Parathyroid adenoma (tissue), 2 donors: ENCODE measurements around the gene TPD52L1.

ENCODE experiments used
- H2AFZ ChIP-seq: fragments of 300-600 bp; sonication (generic); one replicate; pipeline ENCODE4 v1.7.0; 2017; ENCODE audit warnings: antibody characterized with exemption, mild to moderate bottlenecking
- H3K27ac ChIP-seq: fragments of 300-600 bp; sonication (generic); one replicate; pipeline ENCODE4 v1.7.0; 2017
- H3K27me3 ChIP-seq: fragments of 300-600 bp; sonication (generic); one replicate; pipeline ENCODE4 v1.7.0; 2017; ENCODE audit warnings: low read length; ENCODE audit not compliant: control insufficient read depth, insufficient read depth
- H3K36me3 ChIP-seq: fragments of 300-600 bp; sonication (generic); one replicate; pipeline ENCODE4 v1.7.0; 2017; ENCODE audit warnings: low read length; ENCODE audit not compliant: control insufficient read depth, insufficient read depth
- H3K4me1 ChIP-seq: fragments of 300-600 bp; sonication (generic); one replicate; pipeline ENCODE4 v1.7.0; 2017; ENCODE audit warnings: control low read depth
- H3K4me2 ChIP-seq: fragments of 300-600 bp; sonication (generic); one replicate; pipeline ENCODE4 v1.7.0; 2017; ENCODE audit warnings: low read length
- H3K4me3 ChIP-seq: fragments of 300-600 bp; sonication (generic); one replicate; pipeline ENCODE4 v1.7.0; 2017; ENCODE audit warnings: low read depth, low read length
- H3K79me2 ChIP-seq: fragments of 300-600 bp; sonication (generic); one replicate; pipeline ENCODE4 v1.7.0; 2017; ENCODE audit warnings: control low read depth
- H3K9ac ChIP-seq: fragments of 300-600 bp; sonication (generic); one replicate; pipeline ENCODE4 v1.7.0; 2017; ENCODE audit warnings: mild to moderate bottlenecking
- H3K9me3 ChIP-seq: fragments of 300-600 bp; sonication (generic); one replicate; pipeline ENCODE4 v1.7.0; 2017; ENCODE audit warnings: low read length; ENCODE audit not compliant: control insufficient read depth
- CTCF ChIP-seq: fragments of 300-600 bp; sonication (generic); IDR thresholded peaks from one replicate; pipeline ENCODE4 v1.7.0; 2017; ENCODE audit warnings: antibody characterized with exemption, mild to moderate bottlenecking
- donor health status: primary hyperparathyroidism.

TPD52L1 gene

GRCh38 chr6:125167579-125167978 lies 14.0 kb downstream of the TPD52L1 start:
- Histone ChIP-seq H3K9ac (no peak overlapping the region), H3K27me3 (no peaks in the 10 kb centered on the region), H3K36me3 (no peaks in the 10 kb centered on the region), H3K4me1 (no peaks in the 10 kb centered on the region), H3K79me2 (no peaks in the 10 kb centered on the region), H2AFZ (no peak overlapping the region), H3K4me3 (no peak overlapping the region), H3K27ac (no peak overlapping the region), H3K4me2 (no peak overlapping the region), H3K9me3 (no peaks in the 10 kb centered on the region)
- TF ChIP-seq CTCF, result no peak

- Histone ChIP-seq H3K4me2 (no peak overlapping the region), H3K27me3 (no peaks in the 10 kb centered on the region), H2AFZ (no peak overlapping the region), H3K9ac (no peak overlapping the region), H3K9me3 (no peaks in the 10 kb centered on the region), H3K79me2 (no peaks in the 10 kb centered on the region), H3K4me3 (no peak overlapping the region), H3K27ac (no peak overlapping the region), H3K4me1 (no peaks in the 10 kb centered on the region), H3K36me3 (no peaks in the 10 kb centered on the region)
- TF ChIP-seq CTCF, result no peak
These were observed 15.5 kb downstream of the TPD52L1 start for GRCh38 chr6:125169058-125169457.

GRCh38 chr6:125169522-125169921 lies 15.9 kb downstream of the TPD52L1 start:
- H3K9ac ChIP-seq, result no peak overlapping the region
- no peaks in the 10 kb centered on the region for H3K9me3 ChIP-seq
- H2AFZ ChIP-seq, result no peak overlapping the region
- H3K4me3 ChIP-seq, result no peak overlapping the region
- H3K4me1 ChIP-seq, result peaks cover 3% of the 10 kb centered on the region
- no peaks in the 10 kb centered on the region for H3K79me2 ChIP-seq
- H3K4me2 ChIP-seq, result no peak overlapping the region
- H3K27ac ChIP-seq, result no peak overlapping the region
- no peaks in the 10 kb centered on the region for H3K27me3 ChIP-seq
- no peak for TF ChIP-seq CTCF
- no peaks in the 10 kb centered on the region for H3K36me3 ChIP-seq

- H3K9me3 ChIP-seq, result no peaks in the 10 kb centered on the region
- H3K36me3 ChIP-seq, result no peaks in the 10 kb centered on the region
- H3K27ac ChIP-seq, result no peak overlapping the region
These were observed 16.8 kb downstream of the TPD52L1 start for GRCh38 chr6:125170376-125170775.

More at GRCh38 chr6:125170376-125170775, 16.8 kb downstream of the TPD52L1 start:
- H3K4me3 ChIP-seq, result no peak overlapping the region
- no peaks in the 10 kb centered on the region for H3K79me2 ChIP-seq
- no peak overlapping the region for H3K4me2 ChIP-seq
- no peaks in the 10 kb centered on the region for H3K27me3 ChIP-seq
- no peak overlapping the region for H3K9ac ChIP-seq
- no peak overlapping the region for H2AFZ ChIP-seq
- H3K4me1 ChIP-seq, result peaks cover 6% of the 10 kb centered on the region
- no peak for TF ChIP-seq CTCF
